RWPE1 (cell line): ENCODE data around the gene FAM20A.

ENCODE experiments used
- CTCF ChIA-PET: fragments of 350-600 bp; sonication (Branson Sonifier 250); formaldehyde crosslinking; extraction: SDS; loops from one replicate; lab custom pipeline; 2021; lab: Yijun Ruan, JAX
- POLR2A ChIA-PET: fragments of 400-600 bp; formaldehyde crosslinking; extraction: SDS; loops from one replicate; lab custom pipeline; 2020; ENCODE audit warnings: antibody characterized with exemption; ENCODE audit not compliant: low non-redundant PET; lab: Yijun Ruan, JAX
- DNase-seq: peaks from one replicate; pipeline ENCODE4 v3.0.0; 2012; ENCODE audit warnings: low spot score
- H3K27ac ChIP-seq: fragments of 450-650 bp; 2 replicates; pipeline ENCODE4 v1.5.1; 2017
- TF ChIP-seq, protein P1 (sequence below): fragments of 450-650 bp; conservative IDR thresholded peaks from 2 replicates; pipeline ENCODE4 v1.5.1; 2017; ENCODE audit warnings: low read depth, mild to moderate bottlenecking

FAM20A gene

GRCh38 chr17:68567581-68567980 lies 33.6 kb downstream of the FAM20A start:
- TF ChIP-seq, protein P1, sequence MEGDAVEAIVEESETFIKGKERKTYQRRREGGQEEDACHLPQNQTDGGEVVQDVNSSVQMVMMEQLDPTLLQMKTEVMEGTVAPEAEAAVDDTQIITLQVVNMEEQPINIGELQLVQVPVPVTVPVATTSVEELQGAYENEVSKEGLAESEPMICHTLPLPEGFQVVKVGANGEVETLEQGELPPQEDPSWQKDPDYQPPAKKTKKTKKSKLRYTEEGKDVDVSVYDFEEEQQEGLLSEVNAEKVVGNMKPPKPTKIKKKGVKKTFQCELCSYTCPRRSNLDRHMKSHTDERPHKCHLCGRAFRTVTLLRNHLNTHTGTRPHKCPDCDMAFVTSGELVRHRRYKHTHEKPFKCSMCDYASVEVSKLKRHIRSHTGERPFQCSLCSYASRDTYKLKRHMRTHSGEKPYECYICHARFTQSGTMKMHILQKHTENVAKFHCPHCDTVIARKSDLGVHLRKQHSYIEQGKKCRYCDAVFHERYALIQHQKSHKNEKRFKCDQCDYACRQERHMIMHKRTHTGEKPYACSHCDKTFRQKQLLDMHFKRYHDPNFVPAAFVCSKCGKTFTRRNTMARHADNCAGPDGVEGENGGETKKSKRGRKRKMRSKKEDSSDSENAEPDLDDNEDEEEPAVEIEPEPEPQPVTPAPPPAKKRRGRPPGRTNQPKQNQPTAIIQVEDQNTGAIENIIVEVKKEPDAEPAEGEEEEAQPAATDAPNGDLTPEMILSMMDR: no peak
- POLR2A ChIA-PET: no interaction called here
- H3K27ac ChIP-seq: no peak overlapping the region
- DNase-seq: no peak
- CTCF ChIA-PET: no interaction called here

DNA sequence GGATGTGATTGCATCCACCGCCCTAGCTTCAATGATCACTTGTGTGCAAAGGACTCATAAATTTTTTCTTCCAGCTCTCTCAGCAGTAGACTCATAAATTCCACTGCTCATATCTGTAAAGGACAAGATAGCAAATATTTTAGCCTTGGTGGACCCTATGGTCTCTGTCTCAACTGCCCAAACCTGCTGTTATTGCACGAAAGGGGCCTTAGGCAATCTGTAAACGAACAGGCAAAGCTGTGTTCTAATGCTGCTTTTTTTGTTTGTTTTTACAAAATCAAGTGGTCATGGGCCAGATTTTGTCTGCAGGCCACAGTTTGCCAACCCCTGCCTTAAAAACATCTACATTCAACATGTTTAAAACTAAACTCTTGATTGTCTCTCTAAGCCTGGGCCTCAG lies 34.1 kb downstream of the FAM20A start:
- ChIA-PET CTCF (no interaction called here), POLR2A (no interaction called here)
- H3K27ac ChIP-seq: no peak overlapping the region
- TF ChIP-seq, protein P1: no peak
- DNase-seq: no peak

DNA sequence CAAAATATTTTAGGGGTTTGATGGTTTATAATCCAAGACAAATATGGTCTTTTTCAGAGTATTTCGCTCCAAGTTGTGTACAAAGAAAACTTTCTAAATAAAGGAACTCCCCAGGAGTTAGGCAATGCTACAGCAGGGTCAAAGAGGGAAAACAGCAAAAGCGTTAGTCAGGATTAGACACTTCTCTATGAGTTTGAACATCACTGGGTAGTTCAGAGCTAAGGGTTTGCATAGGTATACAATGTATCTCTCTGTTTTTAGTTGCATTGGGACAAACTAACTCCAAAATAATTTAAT lies 34.8 kb downstream of the FAM20A start:
- DNase-seq: no peak
- H3K27ac ChIP-seq: no peak overlapping the region
- ChIA-PET CTCF (no interaction called here), POLR2A (no interaction called here)
- TF ChIP-seq, protein P1: no peak

DNA sequence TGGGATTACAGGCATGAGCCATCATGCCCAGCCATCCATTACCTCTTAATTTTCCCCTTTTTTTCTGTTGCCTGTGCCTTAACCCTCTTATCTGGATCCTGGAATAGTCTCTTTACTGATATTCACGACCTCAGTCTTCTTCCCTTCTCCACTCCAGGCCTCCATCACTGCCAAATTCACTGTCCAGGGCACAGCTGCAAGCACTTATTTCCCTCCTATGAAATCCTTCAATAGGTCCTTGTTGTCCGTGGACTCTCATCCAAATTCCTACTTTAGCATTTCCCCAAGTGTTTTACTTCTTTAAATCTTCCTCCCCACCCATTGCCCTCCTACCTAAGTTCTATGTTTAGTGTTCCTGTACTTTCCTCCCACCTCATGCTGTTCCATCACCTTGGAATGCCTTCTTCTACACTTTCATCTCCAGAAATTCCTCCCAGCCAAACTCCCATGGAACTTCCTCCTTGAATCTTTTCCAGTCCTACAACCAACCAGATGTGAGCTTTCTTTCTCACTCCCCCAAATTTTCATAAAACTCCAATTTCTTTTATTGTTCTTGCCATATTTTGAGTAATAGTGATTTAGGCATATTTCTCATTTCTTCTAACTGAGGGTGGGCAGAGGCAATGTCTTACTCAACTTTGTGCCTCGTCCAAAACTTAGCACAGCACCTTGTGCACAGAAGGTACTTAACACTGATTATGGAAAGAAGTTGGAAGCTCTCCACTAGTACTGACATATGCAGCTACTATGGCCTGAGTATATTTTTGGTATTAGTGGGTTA lies 35.3 kb downstream of the FAM20A start:
- no peak for DNase-seq
- TF ChIP-seq, protein P1: no peak
- ChIA-PET POLR2A (no interaction called here), CTCF (interaction anchor here (0.5 to 0.7 kb wide), 2 partner anchors 410 to 761 kb away, joined by 3 read pairs; no protein-coding TSS in a partner anchor)
- H3K27ac ChIP-seq: peak overlapping the region; percentile 96

- ChIA-PET POLR2A (no interaction called here), CTCF (interaction anchor here (0.6 to 0.7 kb wide), 4 partner anchors 26 to 865 kb away, joined by 3 read pairs; no protein-coding TSS in a partner anchor)
- DNase-seq: peak; percentile 36
- H3K27ac ChIP-seq: peak overlapping the region; percentile 96
- TF ChIP-seq, protein P1: no peak
Observed at GRCh38 chr17:68564415-68565111, 36.6 kb downstream of the FAM20A start.

- ChIA-PET POLR2A (no interaction called here), CTCF (interaction anchor here (0.7 to 1.0 kb wide), 2 partner anchors 51 to 201 kb away, joined by 4 to 9 read pairs; no protein-coding TSS in a partner anchor)
- peak overlapping the region; percentile 96 for H3K27ac ChIP-seq
- TF ChIP-seq, protein P1: no peak
- DNase-seq: no peak
Observed at GRCh38 chr17:68562736-68563135, 38.4 kb downstream of the FAM20A start.
